ENCODE results near the gene GFI1.
"Not testable (repeated sequence)": the region's sequence is repeated elsewhere in the genome, so short reads cannot be mapped to it uniquely, and the experiment has no call there.

Gene GFI1

DNA sequence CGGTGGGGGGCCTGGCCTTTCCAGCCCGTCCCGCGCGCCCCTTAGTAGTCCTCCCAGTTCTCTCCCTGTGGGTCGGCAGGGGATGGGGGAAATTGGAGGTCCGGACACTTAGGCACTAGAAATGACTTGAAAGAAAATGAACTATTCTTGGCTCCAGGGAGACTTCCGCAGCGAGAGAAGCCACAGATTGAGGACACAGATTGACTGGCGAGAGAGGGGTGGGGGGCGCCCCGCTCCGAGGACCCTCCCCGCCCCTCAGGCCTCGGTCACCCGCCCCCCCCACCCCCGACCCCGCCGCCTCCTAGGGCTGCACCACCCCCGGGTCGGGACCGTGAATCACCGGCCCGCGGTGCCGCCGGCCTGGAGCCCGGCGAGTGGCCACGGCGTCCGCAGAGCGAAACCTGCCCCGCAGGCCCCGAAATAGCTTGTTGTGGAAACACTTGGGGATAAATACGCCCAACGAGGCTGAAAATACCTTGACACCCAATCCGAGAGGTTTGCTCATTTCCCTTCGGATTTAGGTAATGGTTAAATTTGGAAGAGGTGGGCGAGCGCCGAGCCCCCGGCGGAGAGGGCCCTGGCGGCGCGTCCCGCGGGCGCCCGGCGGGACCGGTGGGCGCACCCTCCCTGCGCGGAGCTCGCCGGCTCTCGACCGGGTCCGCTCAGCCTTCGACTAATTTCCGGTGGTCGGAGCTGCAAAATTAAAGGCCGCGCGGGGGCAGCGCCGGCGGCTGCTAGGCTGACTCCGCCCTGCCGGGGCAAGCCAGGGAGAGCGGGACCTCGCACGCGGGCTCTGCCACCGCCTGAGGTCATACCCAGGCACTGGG is at the start of gene GFI1:
Gene GFI1, minus strand, starts transcription at position 675 of the 827 bp plus-strand sequence. CDS start 3,438 bp downstream, outside the sequence.
- DNase-seq, result no peak

GRCh38 chr1:92532371-92532770 is 45.6 kb upstream of the GFI1 start:
- DNase-seq, result not testable (repeated sequence)

DNA sequence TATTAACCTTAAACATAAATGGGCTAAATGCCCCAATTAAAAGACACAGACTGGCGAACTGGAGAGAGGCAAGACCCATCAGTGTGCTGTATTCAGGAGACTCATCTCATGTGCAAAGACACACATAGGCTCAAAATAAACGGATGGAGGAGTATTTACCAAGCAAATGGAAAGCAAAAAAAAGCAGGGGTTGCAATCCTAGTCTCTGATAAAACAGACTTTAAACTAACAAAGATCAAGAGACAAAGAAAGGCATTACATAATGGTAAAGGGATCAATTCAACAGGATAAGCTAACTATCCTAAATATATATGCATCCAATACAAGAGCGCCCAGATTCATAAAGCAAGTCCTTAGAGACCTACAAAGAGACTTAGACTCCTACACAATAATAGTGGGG is 45.2 kb upstream of the GFI1 start:
- DNase-seq, result not testable (repeated sequence)

GRCh38 chr1:92527670-92528069 is 40.9 kb upstream of the GFI1 start:
- no peak for DNase-seq

- not testable (repeated sequence) for DNase-seq
These were observed 38.3 kb upstream of the GFI1 start for GRCh38 chr1:92524944-92525590.

DNA sequence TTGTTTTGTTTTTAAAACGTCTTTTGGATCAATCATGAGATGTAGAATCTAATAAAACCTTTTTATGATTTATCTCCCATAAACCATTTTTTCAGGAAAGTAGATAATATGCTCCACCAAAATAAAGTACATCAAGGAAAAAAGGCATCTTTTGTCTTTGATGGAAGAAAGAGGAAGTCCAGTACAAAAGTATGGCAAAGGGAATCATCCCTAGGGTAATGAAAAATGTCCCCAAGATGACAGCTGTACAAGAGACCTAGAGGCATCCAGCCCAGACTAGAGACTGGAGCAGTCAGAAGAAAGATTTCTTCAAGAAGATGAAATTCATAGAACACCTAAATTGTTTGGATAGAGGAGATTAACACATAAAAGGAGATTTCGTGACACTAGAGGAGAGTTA is 32.3 kb upstream of the GFI1 start:
- DNase-seq, result no peak

DNA sequence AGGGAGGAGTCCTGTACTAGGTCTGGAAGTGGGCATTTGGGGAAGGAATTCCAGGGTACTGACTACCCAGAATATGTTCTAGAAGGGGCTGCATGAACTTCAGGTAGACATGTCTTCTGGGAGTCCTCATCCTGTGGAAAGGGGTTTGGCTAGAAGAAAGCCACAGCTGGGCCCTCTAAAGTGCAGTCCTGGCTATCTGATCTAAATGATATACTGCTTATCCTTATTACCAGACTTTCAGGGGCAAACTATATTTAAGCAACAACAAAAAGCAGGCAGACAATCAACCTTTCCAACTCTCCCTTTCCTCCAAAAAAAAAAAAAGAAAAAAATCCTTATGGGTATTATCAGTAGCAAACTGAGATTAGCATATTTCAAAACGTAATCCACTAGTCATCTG is 29.8 kb upstream of the GFI1 start:
- no peak for DNase-seq

- DNase-seq, result no peak
These were observed 29.1 kb upstream of the GFI1 start for GRCh38 chr1:92515796-92516201.

GRCh38 chr1:92511541-92511940 is 24.8 kb upstream of the GFI1 start:
- no peak for DNase-seq

DNA sequence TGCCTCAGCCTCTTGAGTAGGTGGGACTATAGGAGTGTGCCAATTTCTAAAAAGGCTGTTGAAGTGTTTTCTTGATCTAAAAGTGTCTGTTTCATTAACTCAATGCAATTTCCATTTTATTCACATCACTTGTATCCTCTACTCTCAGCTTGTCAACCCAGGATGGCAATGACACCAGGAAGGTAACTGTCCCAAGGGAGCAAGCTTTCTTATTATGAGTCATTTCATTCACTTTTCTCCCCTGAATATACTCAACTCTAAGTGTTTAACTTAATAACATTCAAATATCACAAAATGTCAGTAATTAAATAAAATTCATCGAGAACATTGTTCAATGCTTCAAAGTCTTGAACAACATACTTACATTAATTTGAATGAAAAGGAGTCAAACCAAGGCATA is 22.9 kb upstream of the GFI1 start:
- no peak for DNase-seq

DNA sequence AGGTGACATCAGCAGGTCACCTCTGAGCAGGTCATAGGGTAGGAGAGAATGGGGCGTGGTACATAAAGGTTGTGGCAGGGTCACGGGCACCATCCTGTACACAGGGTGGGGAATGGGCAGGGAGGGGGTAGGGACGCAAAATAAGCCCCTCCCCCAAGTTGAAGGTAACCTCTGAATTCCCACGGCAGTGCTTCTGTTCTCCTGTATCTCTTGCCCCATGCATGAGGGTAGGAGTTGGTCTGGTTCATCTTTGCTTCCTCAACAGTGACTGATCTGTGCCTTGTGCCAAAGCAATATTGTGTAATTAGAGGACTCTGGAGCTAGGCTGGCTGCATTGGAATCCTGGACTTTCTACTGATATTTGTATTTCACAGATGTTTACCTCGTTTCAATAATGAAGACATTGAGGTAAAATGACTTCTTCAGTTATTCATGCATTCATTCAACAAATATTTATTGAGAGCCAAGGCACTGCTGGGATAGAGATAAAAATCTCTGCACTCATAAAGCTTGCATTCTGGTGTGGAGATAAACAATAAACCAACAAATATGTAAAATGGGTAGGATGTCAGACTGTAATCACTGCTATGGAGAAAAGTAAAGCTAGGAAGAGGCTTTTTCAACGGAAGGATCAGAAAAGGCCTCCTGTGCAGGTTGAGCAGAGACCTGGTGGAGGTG is 18.4 kb upstream of the GFI1 start:
- DNase-seq, result no peak

GRCh38 chr1:92504291-92505014 is 17.7 kb upstream of the GFI1 start:
- no peak for DNase-seq

DNA sequence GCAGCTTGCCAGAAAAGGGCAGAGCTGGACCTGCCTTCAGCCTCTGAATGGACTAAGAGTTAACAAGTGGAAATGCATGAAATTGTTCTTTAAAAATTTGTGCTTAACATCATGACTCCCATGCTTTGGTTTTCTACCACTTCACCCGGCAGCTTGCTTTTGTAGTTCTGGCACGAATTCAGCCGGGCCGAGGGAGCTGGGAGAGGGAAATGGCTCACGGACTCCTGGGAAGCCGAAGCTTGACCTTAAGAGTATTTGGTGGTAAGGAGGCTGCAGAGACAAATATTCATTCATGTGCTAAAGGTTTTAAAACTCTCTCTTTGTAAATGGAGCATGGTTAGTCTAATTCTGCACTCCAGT is 17.2 kb upstream of the GFI1 start:
- no peak for DNase-seq

GRCh38 chr1:92503043-92503925 is 16.6 kb upstream of the GFI1 start:
- DNase-seq, result no peak

GRCh38 chr1:92502247-92502646 is 15.5 kb upstream of the GFI1 start:
- no peak for DNase-seq

- no peak for DNase-seq
These were observed 13.8 kb upstream of the GFI1 start for GRCh38 chr1:92500552-92500951.

GRCh38 chr1:92495392-92496063 is 8.8 kb upstream of the GFI1 start:
- DNase-seq, result no peak

GRCh38 chr1:92494485-92495141 is 7.9 kb upstream of the GFI1 start:
- DNase-seq, result no peak

- DNase-seq, result no peak
These were observed 6.4 kb upstream of the GFI1 start for GRCh38 chr1:92493139-92493538.

GRCh38 chr1:92488832-92489231 is 2.1 kb upstream of the GFI1 start:
- DNase-seq, result no peak

- no peak for DNase-seq
These were observed 1.7 kb upstream of the GFI1 start for GRCh38 chr1:92488416-92488815.
